GM18861 (cell line): ENCODE results near the gene PPP2R2C.

Experiments
- ATAC-seq: cut with Tn5 transposase; IDR thresholded peaks from one replicate; pipeline ENCODE4 v1.9.1; 2021; ENCODE audit not compliant: unreplicated experiment

PPP2R2C gene

DNA sequence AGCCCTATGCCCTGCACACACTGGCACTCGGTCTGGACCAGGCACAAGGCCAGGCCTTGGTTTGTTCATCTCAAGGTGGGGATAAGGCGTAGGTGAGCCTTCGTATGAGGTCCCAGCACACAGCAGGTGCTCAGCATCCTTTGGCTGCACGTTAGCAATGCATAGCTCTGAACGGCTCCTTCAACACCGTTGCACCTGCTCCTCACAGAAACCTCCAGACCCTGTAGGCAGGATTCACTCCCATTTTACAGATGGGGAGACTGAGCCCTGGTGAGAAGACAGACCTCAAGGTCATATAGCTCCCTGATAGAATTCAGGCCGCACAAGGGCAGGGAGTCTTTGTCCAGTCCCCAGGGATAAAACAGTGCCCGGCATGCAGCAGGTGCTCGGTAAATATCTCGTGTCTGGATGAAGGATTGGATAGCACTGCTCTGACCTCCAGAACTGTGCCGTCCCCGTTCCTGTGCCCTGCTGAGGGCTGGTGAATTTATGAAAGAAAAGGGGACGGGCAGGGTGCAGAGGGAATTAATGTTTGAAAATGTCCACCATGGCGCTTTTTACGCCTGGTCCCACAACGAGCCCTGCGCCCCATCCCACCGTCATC is 2.4 kb downstream of the PPP2R2C start:
- no peak for ATAC-seq

DNA sequence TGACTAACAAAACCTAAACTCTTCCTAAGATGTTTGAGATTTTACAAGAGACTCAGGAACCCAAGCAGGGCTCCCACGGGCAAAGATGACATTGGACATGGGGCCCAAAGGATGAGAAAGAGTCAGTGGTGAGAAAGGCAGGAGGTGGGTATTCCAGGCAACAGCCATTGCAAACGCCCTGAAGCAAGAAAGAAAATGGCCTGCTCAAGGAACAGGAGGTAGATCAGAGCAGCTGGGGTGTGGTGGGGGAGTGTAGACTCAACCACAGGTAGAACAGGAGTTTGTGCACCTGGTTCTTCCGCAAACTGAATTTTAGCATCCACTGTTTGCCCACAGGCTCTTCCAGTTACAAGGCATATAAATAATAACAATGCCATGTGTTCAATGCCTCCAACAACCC is 3.3 kb downstream of the PPP2R2C start:
- ATAC-seq, result no peak

DNA sequence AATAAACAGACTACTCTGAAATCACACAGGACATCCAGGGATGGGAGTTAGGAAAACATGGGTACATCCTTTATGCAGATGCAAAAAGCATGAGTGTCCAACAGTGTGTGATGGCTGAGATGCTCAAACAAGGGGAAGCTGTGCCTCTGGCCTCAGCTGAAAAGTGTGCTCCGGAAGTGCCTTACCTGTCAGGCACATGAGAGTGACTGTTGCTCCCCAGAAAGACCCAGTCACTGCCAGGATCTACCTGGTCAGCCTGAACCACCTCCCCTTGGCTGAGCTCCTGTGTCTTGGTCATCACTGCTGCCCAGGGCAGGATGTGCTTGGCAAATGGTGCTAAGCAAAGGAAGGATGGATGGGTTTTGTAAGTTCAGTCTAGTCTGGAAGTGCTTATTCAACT is 4.0 kb downstream of the PPP2R2C start:
- no peak for ATAC-seq

DNA sequence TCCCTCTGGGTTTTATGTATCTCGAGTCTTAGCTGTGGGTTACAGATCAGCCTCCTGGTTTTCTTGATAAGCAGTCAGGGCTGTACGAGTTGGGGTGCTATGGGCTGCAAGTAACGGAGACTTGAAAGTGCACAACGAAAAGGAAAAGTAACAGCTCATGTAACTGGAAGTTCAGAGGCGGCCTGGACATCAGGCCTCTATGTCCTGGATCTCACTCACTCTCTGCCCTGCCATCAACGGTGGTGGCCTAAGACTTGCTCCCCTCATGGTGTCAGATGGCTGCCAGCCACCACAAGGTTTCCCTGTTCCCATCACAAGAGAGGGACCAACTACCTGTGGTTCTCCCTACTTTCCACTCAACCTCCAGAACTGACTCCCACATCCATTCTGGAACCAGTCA is 4.8 kb downstream of the PPP2R2C start:
- ATAC-seq, result no peak

DNA sequence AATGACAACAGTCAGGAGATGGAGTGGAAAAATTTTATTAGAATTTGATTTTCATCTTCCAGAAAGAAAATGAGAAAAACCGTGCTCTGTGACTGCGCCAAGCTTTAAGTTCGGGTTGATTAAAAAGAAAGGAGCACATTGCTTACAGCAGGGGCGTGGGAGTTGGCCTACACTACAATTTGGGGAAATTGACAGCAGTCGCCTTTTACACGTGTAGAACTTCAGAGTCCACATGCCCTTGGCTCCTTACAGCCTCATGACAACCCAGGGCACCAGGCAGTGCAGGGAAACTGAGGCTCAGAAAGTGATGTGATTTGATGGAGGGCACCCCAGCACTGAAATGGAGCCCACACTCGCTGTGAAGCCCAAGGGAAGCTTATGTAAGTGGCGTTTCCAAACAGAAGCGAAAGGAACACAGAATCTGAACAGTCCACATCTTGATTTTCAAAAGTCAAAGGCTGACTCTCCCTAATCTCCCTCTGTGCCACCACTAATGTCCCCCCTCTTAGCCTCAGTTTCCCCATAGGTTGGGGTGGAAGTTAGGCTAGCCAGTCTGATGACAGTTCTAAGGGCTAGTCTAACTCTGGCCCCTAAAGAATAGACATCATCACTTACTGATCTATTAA is 5.5 kb downstream of the PPP2R2C start:
- ATAC-seq, result no peak

DNA sequence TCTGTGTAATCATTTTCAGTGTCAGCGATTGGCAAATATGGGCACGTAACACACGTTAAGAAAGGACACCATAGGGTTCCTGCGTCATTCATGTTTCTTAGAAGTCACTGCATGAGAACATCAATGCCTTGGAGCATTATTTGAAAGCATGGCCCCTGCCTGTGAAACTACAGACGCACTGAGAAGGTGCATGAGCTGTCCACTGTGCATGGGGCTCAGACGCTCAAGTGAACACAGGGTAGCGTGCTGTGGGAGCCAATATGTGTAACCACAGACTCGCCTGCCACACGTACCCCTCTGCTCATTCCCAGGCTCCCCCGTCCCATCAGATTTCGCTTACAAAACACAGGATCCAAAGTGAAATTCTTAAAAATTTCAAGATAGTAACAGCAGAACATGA is 6.5 kb downstream of the PPP2R2C start:
- ATAC-seq, result no peak

DNA sequence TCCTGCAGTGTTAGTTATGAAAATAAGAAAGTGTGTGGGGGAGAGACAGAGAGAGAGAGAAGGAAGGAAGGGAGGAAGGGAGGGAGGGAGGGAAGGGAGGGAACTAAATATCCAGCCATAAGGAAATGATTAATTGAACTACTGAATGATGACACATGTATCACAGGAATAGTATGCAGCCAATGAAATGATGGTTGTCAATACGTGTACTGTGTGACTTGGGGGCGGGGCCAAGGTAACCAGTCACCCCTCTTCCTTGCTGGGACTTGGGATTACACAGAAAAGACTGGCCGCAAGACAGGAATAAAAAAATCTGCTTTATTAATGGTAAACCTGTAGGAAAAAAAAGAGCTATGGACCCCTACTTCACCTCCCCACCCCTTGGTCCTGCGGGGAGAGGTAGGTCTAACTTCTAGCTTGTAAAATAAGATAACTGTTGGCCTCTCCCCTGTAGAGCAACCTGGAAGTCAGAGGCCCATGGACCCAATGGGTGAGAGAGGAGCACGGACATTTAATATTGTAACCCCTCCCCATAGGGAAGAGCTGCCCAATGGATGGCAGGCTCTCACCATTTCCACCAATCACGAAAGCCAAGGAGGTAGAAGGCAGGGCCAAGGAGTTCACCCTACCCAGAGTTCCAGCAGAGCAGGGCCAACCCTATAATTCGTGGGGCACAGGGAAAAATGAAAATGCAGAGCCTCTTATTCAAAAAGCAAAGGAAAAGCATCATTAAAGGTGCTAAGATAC is 7.4 kb downstream of the PPP2R2C start:
- no peak for ATAC-seq

DNA sequence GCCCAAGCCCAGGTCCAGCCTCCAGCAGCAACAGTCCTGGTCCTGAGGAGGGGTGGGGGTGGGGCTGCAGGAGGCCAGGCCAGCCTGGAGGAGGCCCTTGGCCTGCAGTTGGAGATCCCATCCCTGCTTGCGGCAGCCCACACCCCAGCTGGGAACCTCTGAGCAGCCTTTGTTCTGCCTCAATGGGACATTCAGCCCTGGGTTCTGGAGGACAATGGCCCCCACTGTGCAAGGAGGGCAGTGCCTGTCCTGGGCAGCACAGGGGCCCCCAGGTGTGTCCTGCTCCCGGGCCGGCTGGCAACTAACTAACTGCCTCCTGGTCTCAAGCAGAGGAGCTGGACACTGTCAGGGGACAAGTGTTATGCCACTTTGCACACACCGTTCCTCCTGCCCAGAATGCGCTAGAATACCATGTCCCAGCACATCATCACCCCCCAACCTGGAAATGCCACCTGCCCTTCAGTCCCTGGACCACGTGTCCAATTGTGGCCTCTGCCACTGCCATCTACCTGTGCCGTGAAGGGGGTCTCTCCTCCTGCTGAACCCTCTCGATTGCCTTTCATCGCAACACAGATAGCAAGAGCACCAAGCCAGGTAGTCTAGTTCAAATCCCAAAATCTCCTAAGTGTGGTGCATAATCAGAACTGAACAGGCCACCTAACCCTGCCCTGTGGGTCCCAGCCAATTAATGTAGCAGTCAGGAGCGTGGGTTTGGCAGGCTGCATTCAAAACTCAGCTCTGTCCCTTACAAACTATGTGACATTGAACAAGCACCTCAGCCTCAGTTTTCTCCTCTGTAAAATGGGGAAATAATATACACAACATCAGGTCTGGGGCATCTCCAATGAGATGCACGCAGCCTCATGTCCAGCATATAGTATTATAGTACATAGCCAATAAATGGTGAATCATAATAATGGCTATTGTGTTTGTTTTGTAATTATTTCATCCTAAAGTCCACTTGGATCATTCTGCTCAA is 8.8 kb downstream of the PPP2R2C start:
- no peak for ATAC-seq

DNA sequence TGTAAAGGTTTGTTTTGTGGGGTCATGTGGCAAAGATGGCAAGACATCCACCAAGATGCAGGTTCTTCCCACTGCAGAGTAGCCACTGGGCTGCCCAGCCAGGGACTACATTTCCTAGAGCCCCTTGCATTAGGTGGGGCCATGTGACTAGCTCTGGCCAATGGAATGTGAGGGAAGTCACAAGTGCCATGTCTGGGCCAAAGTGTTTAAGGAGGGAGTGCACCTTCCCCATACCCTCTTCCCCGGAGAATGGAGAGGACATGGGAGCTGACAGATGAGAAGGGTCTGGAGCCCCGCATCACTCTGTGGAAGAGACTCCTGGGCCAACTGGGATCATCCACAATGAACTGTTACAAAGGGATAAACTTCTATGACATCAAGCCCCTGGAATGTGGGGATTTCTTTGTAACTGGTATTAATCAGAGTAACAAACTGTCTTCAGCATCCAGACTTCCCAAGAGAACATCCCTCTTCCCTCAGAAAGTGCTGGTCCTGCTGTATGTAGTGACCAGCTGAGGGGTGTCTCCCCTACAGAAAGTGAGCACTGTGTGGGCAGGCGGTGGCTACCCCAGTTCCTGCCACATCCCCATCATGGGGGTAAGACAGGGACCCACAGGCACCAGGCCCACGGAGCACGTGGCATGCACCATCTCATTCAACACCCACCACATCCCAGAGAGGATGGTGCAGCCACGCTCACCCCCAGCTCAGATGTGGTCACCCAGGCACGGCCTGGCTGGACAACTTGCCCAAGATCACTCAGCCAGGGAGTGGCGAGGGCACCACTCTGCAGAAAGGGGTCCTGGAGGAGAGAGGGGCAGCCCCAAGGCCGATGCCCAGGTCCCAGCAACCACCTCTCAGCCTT is 10.9 kb downstream of the PPP2R2C start:
- no peak for ATAC-seq

DNA sequence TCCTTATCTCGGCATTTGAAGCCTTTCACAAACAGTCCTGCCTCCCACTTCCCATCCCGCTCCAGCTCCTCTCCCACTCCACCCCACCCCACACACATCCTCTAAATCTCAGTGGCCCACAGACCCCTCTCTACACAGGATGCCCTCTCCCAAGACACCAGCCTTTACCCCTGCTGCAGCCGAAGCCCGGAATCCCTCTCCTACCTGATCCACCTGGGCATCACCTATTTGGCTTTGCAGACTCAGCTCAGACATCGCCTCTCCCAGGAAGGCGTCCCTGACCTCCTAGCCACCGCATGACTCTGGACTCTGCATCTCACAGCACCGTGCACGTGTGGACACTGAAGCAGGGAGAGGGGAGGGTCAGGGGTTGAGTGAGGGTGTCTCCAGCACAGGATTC is 11.5 kb downstream of the PPP2R2C start:
- no peak for ATAC-seq

DNA sequence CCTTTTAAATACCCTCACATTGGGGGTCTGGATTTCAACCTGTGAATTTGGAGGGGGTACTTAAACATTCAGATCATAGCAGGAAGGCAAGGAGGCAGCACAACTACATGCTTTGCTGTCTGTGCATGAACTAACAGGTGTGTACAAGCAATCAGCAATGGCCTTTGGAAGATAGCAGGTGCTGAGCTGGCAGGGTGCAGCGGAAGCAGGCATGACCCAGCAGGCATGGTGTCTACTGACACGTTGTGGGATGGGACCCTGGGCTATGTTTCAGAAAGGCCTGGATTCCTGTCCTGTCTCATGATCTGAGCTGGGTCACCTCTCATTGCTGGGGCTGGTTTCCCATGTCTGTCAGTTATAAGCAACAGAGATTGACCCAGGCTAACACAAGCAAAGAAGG is 13.9 kb downstream of the PPP2R2C start:
- no peak for ATAC-seq

DNA sequence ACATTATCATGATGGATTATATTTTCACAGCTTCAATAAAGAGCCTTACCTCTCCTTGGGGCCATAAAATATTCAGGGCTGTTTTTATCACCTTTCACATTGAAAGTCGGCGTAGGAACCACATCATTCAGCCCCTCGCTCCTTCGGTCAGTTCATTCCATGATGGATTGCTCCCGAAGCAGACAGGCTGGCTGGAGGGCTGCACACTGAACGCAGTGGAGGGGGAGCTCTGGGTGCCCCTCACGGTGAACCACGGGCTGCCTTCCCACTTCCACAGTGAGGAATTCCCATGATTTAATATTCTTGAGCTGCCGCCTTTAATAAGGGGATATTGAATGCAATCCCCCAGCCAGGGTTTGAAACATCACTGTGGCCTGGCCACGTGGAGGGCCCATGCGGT is 16.0 kb downstream of the PPP2R2C start:
- ATAC-seq, result no peak

DNA sequence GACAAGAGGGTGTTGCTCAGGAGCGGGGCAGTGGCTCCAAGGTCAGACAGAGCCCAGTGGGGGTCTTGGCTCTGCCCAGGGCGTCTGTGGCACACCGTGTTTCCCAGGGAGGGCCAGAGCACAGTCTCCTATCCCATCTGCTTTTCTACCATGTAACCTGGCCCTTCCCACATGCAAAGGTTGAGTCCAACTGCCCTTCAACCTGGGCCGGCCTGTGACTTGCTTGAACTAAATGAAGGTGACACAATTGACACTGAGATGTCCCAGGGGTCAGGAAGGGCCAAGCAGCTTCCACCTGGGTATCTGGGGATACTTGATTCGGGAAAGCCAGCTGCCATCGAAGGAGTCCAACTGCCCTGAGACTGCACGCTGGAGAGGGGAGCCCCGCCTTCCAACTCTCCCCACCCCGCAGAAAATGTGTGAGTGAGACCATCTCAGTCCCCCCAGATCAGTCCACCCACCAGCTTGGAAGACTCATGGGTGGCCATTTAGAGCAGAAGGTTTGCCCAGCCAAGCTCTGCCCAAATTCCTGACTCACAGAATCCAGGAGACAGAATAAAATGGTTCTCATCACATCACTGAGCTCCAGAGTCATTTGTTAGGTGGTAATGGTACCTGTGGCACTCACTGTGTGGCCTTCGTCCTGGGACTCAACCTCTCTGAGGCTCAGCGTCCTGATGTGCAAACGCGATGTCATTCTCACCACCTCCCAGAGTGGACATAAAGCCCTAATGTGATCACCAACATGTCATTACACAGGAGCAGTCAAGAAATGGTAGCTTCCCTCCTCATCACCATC is 18.1 kb downstream of the PPP2R2C start:
- no peak for ATAC-seq

DNA sequence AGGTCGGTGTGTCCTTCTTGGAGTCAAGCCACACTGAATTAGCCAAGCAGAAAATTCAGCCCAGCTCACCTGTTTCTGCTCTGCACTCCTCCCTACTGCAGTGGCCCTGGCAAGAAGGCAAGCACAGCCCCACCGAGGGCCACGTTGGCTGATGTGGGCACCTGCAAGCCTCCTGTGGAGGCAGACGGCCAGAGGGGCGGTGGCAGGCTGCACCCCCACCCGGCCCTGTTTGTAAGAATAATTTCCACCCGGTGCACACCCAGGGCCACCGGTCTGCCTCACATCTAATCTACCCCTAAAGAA is 18.8 kb downstream of the PPP2R2C start:
- ATAC-seq, result no peak

DNA sequence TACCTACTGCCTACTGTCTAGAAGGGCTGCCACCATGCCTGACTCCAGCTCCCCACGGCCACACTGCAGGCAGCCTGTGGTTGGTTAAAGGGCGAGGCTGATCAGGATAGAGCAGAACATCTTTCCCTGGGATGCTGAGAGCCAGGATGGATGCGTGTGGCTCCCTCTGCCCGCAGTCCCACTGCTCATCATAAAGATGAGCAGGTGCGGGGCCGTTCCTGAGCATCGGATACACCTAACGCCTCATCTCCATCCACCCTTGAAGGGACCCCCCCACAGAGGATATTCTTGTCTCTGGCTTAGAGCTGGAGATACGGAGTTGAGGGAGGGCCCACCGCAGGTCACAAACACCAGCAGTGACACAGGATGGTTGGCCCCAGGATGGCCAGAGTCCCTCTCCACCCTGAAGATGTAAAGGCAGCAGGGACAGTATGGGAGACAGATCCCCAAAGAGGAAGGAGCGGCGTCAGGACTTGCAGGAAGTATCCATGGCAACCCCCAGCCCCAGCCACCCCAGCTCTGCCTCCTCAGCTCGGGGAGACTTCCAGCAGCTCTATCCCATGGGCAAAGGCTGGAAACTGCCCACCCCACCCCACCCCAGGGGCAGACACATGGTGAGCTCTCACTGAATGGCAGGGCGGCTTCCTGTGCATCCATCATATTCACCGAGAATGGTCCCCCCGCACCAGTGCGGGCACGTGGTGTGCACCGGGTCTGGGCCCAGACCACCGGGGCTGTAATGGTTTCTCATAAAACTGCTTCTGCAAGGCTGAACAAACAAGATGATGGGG is 19.3 kb downstream of the PPP2R2C start:
- no peak for ATAC-seq

DNA sequence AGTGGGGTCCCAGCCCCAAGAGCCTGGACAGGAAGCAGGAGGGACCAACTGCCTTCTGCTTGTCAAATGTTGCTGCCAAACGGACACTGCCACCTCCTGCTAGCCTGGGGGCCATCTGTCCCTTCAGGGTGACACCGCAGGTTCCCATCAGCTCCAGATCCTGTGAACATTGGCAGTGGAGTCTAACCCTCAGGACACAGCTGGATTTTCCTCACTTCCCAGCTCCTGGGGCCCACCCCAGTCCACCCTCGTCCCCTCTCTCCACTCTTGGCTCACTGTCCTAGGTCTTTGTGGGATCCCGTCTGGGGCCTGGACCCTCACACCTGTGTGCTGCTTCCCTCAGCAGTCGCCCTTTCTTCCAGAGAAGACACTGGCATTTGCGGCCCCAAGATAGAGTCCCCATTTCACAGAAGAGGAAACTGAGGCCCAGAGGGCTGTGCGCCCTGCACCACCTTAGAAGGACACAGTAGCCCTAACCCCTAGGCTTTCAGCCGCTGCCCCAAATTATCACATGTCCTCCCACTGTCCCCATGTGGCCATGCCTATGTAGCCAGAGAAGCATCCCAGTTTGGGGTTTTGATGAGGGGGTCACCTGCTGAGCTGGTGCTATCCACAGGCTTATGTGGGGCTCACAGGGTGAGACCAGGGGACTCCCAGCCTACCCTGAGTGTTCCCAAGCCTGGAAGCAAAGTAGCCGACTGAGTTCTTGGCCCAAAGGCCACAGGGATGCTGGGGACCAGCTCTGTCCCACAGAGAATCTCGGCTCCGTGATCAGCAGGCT is 20.1 kb downstream of the PPP2R2C start:
- no peak for ATAC-seq

DNA sequence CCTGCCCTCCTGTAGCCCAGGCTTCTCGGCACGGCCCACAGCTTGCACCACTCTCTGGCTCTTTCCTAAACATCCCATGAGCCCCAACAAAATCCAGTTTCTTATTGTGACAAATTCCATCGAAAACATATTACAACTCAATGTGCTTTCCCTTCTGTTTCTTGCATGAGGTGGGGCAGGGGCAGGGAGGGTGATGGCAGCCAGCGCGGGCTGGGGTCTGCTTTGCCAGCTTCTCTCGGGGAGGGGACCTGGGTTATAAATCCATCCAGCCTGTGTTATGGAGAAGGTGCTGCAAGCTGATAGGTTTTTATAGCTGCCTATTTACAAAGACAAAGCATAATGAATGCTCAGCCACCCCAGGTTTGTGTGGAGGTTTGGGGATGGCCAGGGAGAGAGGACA is 21.1 kb downstream of the PPP2R2C start:
- no peak for ATAC-seq

DNA sequence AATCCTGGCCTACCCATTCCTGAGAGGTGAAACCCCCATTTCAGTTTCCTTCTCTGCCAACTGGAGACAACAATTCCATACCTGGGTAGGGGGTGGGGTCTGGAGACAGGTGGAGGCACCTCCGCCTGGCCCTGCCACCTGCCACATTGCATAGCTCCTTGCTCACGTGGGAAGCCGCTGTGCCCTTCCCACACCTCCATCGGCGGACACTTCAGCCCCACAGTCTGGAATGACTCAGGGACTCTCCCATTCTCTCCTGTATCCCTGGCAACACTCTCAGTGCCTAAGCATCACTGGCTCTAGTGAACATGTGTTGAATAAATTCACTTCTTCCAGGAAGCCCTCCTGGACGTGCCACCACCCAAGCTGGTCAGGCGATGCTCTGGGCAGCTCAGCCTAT is 21.7 kb downstream of the PPP2R2C start:
- ATAC-seq, result no peak
